WTC11 (cell line): Measurements from ENCODE around the gene IL1B. TPM values are rescaled to one million over a fixed set of nuclear protein-coding genes. Genes with fewer than 3 reads are reported as not detected.

ENCODE experiments used
- ATAC-seq: fragments of 200-7000 bp; cut with Tn5 transposase; 2 replicates; pipeline ENCODE4 v1.10.0; 2021; ENCODE audit warnings: mild to moderate bottlenecking, moderate library complexity
- CTCF ChIA-PET: fragments of 300-600 bp; sonication (Branson Sonifier 250); formaldehyde crosslinking; loops from one replicate; lab custom pipeline; 2021; ENCODE audit warnings: antibody characterized with exemption; lab: Charles Lee
- POLR2A ChIA-PET: fragments of 350-600 bp; sonication (Branson Sonifier 250); formaldehyde crosslinking; loops from one replicate; lab custom pipeline; 2021; ENCODE audit warnings: antibody characterized with exemption; lab: Charles Lee
- DNase-seq: peaks from one replicate; pipeline ENCODE4 v3.0.0; 2021; ENCODE audit warnings: low spot score
- H3K27ac Mint-ChIP-seq: 2 replicates; pipeline ENCODE4 v1.8.0; 2021; ENCODE audit warnings: mixed read lengths
- H3K27me3 Mint-ChIP-seq: 2 replicates; pipeline ENCODE4 v1.8.0; 2021; ENCODE audit warnings: low read depth, mild to moderate bottlenecking, moderate library complexity, mixed read lengths
- H3K36me3 Mint-ChIP-seq: 2 replicates; pipeline ENCODE4 v1.8.0; 2021; ENCODE audit warnings: mixed read lengths
- H3K4me1 Mint-ChIP-seq: 2 replicates; pipeline ENCODE4 v1.8.0; 2022; ENCODE audit warnings: mixed read lengths
- H3K4me3 Mint-ChIP-seq: 2 replicates; pipeline ENCODE4 v1.8.0; 2021; ENCODE audit warnings: mild to moderate bottlenecking, moderate library complexity, mixed read lengths
- H3K9me3 Mint-ChIP-seq: 2 replicates; pipeline ENCODE4 v1.8.0; 2021; ENCODE audit warnings: mixed read lengths
- ATF6 ChIP-seq: sonication (generic); formaldehyde crosslinking; IDR thresholded peaks from 2 replicates; pipeline ENCODE4 v1.8.1; 2023; ENCODE audit warnings: mild to moderate bottlenecking, missing genetic modification reagents
- CREB1 ChIP-seq: sonication (generic); formaldehyde crosslinking; IDR thresholded peaks from 2 replicates; pipeline ENCODE4 v1.8.0; 2023; ENCODE audit warnings: mild to moderate bottlenecking, missing genetic modification reagents
- CTCF ChIP-seq: fragments of 200-600 bp; IDR thresholded peaks from 2 replicates; pipeline ENCODE4 v1.8.0; 2022; ENCODE audit warnings: antibody characterized with exemption
- E2F4 ChIP-seq: sonication (generic); formaldehyde crosslinking; IDR thresholded peaks from 2 replicates; pipeline ENCODE4 v1.8.1; 2022; ENCODE audit warnings: low read depth, mild to moderate bottlenecking, moderate library complexity, missing genetic modification reagents, borderline replicate concordance
- E2F5 ChIP-seq: sonication (generic); formaldehyde crosslinking; IDR thresholded peaks from 2 replicates; pipeline ENCODE4 v1.8.1; 2022; ENCODE audit warnings: mild to moderate bottlenecking, moderate library complexity, missing genetic modification reagents
- HMGXB4 ChIP-seq: sonication (generic); formaldehyde crosslinking; IDR thresholded peaks from 2 replicates; pipeline ENCODE4 v1.8.1; 2023; ENCODE audit warnings: mild to moderate bottlenecking, moderate library complexity, missing genetic modification reagents
- IRF1 ChIP-seq: sonication (generic); formaldehyde crosslinking; IDR thresholded peaks from 2 replicates; pipeline ENCODE4 v1.8.0; 2023; ENCODE audit warnings: missing genetic modification reagents
- IRF2 ChIP-seq: sonication (generic); formaldehyde crosslinking; IDR thresholded peaks from 2 replicates; pipeline ENCODE4 v1.8.0; 2022; ENCODE audit warnings: low read depth, missing genetic modification reagents, borderline replicate concordance
- JAZF1 ChIP-seq: fragments of 250-450 bp; sonication (Bioruptor Pico); IDR thresholded peaks from 2 replicates; pipeline ENCODE4 v1.9.0; 2021; ENCODE audit warnings: moderate library complexity, mild to moderate bottlenecking, inconsistent platforms
- SMAD4 ChIP-seq: sonication (generic); formaldehyde crosslinking; IDR thresholded peaks from 2 replicates; pipeline ENCODE4 v1.8.0; 2022; ENCODE audit warnings: mild to moderate bottlenecking, missing genetic modification reagents
- USF1 ChIP-seq: sonication (generic); formaldehyde crosslinking; IDR thresholded peaks from 2 replicates; pipeline ENCODE4 v1.8.0; 2022; ENCODE audit warnings: mild to moderate bottlenecking, missing genetic modification reagents
- ZNF263 ChIP-seq: sonication (generic); formaldehyde crosslinking; IDR thresholded peaks from 2 replicates; pipeline ENCODE4 v1.8.1; 2022; ENCODE audit warnings: low read depth, mild to moderate bottlenecking, moderate library complexity, missing genetic modification reagents
- ZNF512 ChIP-seq: sonication (generic); formaldehyde crosslinking; IDR thresholded peaks from 2 replicates; pipeline ENCODE4 v1.8.1; 2022; ENCODE audit warnings: missing genetic modification reagents, borderline replicate concordance
- total RNA-seq: library from RNA; stranded (reverse); gene quantifications from 3 replicates; pipeline ENCODE4 v1.2.3, GENCODE V29; 2021

Gene IL1B
- total RNA-seq, 1 experiment from 2014 or later, result not detected

- TF ChIP-seq USF1 (no peak), ZNF512 (CRISPR knock-in tag) (no peak), ATF6 (CRISPR knock-in tag) (no peak), E2F5 (CRISPR knock-in tag) (no peak), CTCF (no peak), E2F4 (no peak), CREB1 (CRISPR knock-in tag) (no peak), ZNF263 (CRISPR knock-in tag) (no peak), SMAD4 (no peak), HMGXB4 (CRISPR knock-in tag) (no peak), IRF2 (CRISPR knock-in tag) (no peak)
- TF ChIP-seq, all 79 proteins: peak for 0
- ChIA-PET POLR2A (no interaction called here), CTCF (no interaction called here)
- H3K27ac Mint-ChIP-seq, result no peak overlapping the region
- ATAC-seq (no peak), DNase-seq (no peak)
- H3K9me3 Mint-ChIP-seq, result peaks cover under 1% of the 10 kb centered on the region; the same call in 1 of the 2 replicates
- 0 out of 2 replicates have a peak, but pooled peaks cover under 1% of the 10 kb centered on the region for H3K36me3 Mint-ChIP-seq
- peaks cover 13% of the 10 kb centered on the region for H3K4me1 Mint-ChIP-seq
- no peak overlapping the region for H3K4me3 Mint-ChIP-seq
- peaks cover 10% of the 10 kb centered on the region for H3K27me3 Mint-ChIP-seq
Observed at GRCh38 chr2:112831946-112832840, 4.4 kb downstream of the IL1B start.

- peaks cover 9% of the 10 kb centered on the region for H3K4me1 Mint-ChIP-seq
- peaks cover 4% of the 10 kb centered on the region; the same call in 1 of the 2 replicates for H3K9me3 Mint-ChIP-seq
- TF ChIP-seq IRF1 (CRISPR knock-in tag), result no peak
- no peak for TF ChIP-seq JAZF1 (CRISPR knock-in tag)
- peaks cover 10% of the 10 kb centered on the region for H3K27me3 Mint-ChIP-seq
- no peak overlapping the region for H3K27ac Mint-ChIP-seq
- CTCF ChIA-PET, result no interaction called here
- peaks cover 3% of the 10 kb centered on the region; the same call in 1 of the 2 replicates for H3K36me3 Mint-ChIP-seq
- ATAC-seq (no peak), DNase-seq (no peak)
- POLR2A ChIA-PET, result no interaction called here
- no peak overlapping the region for H3K4me3 Mint-ChIP-seq
Observed at GRCh38 chr2:112831513-112831845, 5.1 kb downstream of the IL1B start.
